Measurements from ENCODE around the gene ZNF280A.
"Not testable (repeated sequence)": the region's sequence is repeated elsewhere in the genome, so short reads cannot be mapped to it uniquely, and the experiment has no call there.

ZNF280A gene

GRCh38 chr22:22538226-22538989 is 18.3 kb upstream of the ZNF280A start:
- DNase-seq, result no peak

- DNase-seq, result no peak
Observed at GRCh38 chr22:22536916-22537315, 16.8 kb upstream of the ZNF280A start.

GRCh38 chr22:22536515-22536914 is 16.4 kb upstream of the ZNF280A start:
- DNase-seq, result no peak

GRCh38 chr22:22535662-22536061 is 15.6 kb upstream of the ZNF280A start:
- no peak for DNase-seq

- no peak for DNase-seq
Observed at GRCh38 chr22:22534604-22535415, 14.7 kb upstream of the ZNF280A start.

- no peak for DNase-seq
Observed at GRCh38 chr22:22533863-22534262, 13.8 kb upstream of the ZNF280A start.

GRCh38 chr22:22533417-22533816 is 13.3 kb upstream of the ZNF280A start:
- no peak for DNase-seq

GRCh38 chr22:22532547-22533071 is 12.5 kb upstream of the ZNF280A start:
- DNase-seq, result not testable (repeated sequence)

GRCh38 chr22:22531770-22532546 is 11.9 kb upstream of the ZNF280A start:
- DNase-seq, result no peak

GRCh38 chr22:22528780-22529179 is 8.7 kb upstream of the ZNF280A start:
- DNase-seq, result no peak

GRCh38 chr22:22527312-22527711 is 7.2 kb upstream of the ZNF280A start:
- DNase-seq, result no peak

GRCh38 chr22:22526125-22526912 is 6.2 kb upstream of the ZNF280A start:
- no peak for DNase-seq

- no peak for DNase-seq
Observed at GRCh38 chr22:22523494-22523893, 3.4 kb upstream of the ZNF280A start.

GRCh38 chr22:22521631-22522030 is 1.6 kb upstream of the ZNF280A start:
- no peak for DNase-seq

GRCh38 chr22:22520667-22521602 is 865 bp upstream of the ZNF280A start:
- no peak for DNase-seq

- DNase-seq, result no peak
Observed at GRCh38 chr22:22519591-22519990, 479 bp downstream of the ZNF280A start.

GRCh38 chr22:22516992-22517391 is 3.1 kb downstream of the ZNF280A start:
- no peak for DNase-seq

GRCh38 chr22:22515890-22516289 is 4.2 kb downstream of the ZNF280A start:
- no peak for DNase-seq

- DNase-seq, result not testable (repeated sequence)
Observed at GRCh38 chr22:22514431-22514830, 5.6 kb downstream of the ZNF280A start.

- DNase-seq, result no peak
Observed at GRCh38 chr22:22513619-22514018, 6.5 kb downstream of the ZNF280A start.

- no peak for DNase-seq
Observed at GRCh38 chr22:22512951-22513350, 7.1 kb downstream of the ZNF280A start.

Data from CD4-positive, alpha-beta T cell treated with Interferon alpha-2 for 1 hour (primary cell).